Naive thymus-derived CD4-positive, alpha-beta T cell (primary cell): ENCODE data around the gene SNRPB. TPM values are rescaled to one million over a fixed set of nuclear protein-coding genes. Genes with fewer than 3 reads are reported as not detected.

Experiments
- ATAC-seq: fragments of 150-1000 bp; cut with Tn5 transposase; 2 replicates; pipeline ENCODE4 v1.10.0; 2021; ENCODE audit warnings: mild to moderate bottlenecking, moderate library complexity
- CTCF ChIA-PET: fragments of 350-600 bp; sonication (Branson Sonifier 250); formaldehyde crosslinking; loops from one replicate; lab custom pipeline; 2021; ENCODE audit warnings: antibody characterized with exemption; lab: Charles Lee
- POLR2A ChIA-PET: fragments of 350-600 bp; sonication (Branson Sonifier 250); formaldehyde crosslinking; loops from one replicate; lab custom pipeline; 2021; ENCODE audit warnings: antibody characterized with exemption, inconsistent platforms; lab: Charles Lee
- DNase-seq, 9 donors: peaks; one replicate each; pipeline versions ENCODE4 v3.0.0 to v3.0.0-alpha.2; 2020 to 2022; ENCODE audit warnings: mixed read lengths in 1 of 9
- H3K27ac ChIP-seq: one replicate; pipeline ENCODE4 v1.7.0; 2013; ENCODE audit warnings: mild to moderate bottlenecking, low read depth, low read length, moderate library complexity
- H3K27me3 ChIP-seq, 2 donors: one replicate each; pipeline ENCODE4 v1.7.0; 2013; ENCODE audit warnings: low read length in 2 of 2, mild to moderate bottlenecking in 2 of 2, moderate library complexity in 2 of 2; ENCODE audit not compliant: control insufficient read depth in 2 of 2, insufficient read depth in 2 of 2
- H3K36me3 ChIP-seq, 3 experiments: 1 replicate in 2 of 3; 2 replicates in 1 of 3; pipeline ENCODE4 v1.7.0; 2013; ENCODE audit warnings: low read length in 3 of 3, mild to moderate bottlenecking in 3 of 3, moderate library complexity in 1 of 3; ENCODE audit not compliant: insufficient read depth in 3 of 3, control insufficient read depth in 2 of 3
- H3K4me1 ChIP-seq, 2 donors: one replicate each; pipeline ENCODE4 v1.7.0; 2013; ENCODE audit warnings: low read length in 2 of 2, mild to moderate bottlenecking in 2 of 2, moderate library complexity in 1 of 2; ENCODE audit not compliant: control insufficient read depth in 2 of 2, insufficient read depth in 2 of 2
- H3K4me3 ChIP-seq: 2 replicates; pipeline ENCODE4 v1.7.0; 2013; ENCODE audit warnings: mild to moderate bottlenecking, low read length
- H3K9me3 ChIP-seq, 3 experiments: 1 replicate in 2 of 3; 2 replicates in 1 of 3; pipeline ENCODE4 v1.7.0; 2013; ENCODE audit warnings: low read length in 3 of 3; ENCODE audit not compliant: control insufficient read depth in 2 of 3
- H3K27ac Mint-ChIP-seq, 9 donors: one replicate each; pipeline ENCODE4 v1.8.0; 2020 to 2022; ENCODE audit warnings: mixed read lengths in 9 of 9, mild to moderate bottlenecking in 8 of 9, moderate library complexity in 5 of 9, inconsistent platforms in 2 of 9
- H3K27me3 Mint-ChIP-seq, 5 donors: one replicate each; pipeline ENCODE4 v1.8.0; 2021 to 2022; ENCODE audit warnings: mixed read lengths in 5 of 5, mild to moderate bottlenecking in 1 of 5
- H3K36me3 Mint-ChIP-seq, 5 donors: one replicate each; pipeline ENCODE4 v1.8.0; 2020 to 2022; ENCODE audit warnings: mixed read lengths in 5 of 5, mild to moderate bottlenecking in 3 of 5, inconsistent platforms in 1 of 5
- H3K4me1 Mint-ChIP-seq, 7 donors: one replicate each; pipeline ENCODE4 v1.8.0; 2020 to 2022; ENCODE audit warnings: mixed read lengths in 7 of 7, mild to moderate bottlenecking in 3 of 7, inconsistent platforms in 1 of 7
- H3K4me3 Mint-ChIP-seq, 10 donors: one replicate each; pipeline ENCODE4 v1.8.0; 2020 to 2022; ENCODE audit warnings: mild to moderate bottlenecking in 10 of 10, mixed read lengths in 10 of 10, moderate library complexity in 6 of 10, inconsistent platforms in 2 of 10
- H3K9me3 Mint-ChIP-seq, 11 donors: one replicate each; pipeline ENCODE4 v1.8.0; 2020 to 2022; ENCODE audit warnings: mixed read lengths in 11 of 11, mild to moderate bottlenecking in 4 of 11, inconsistent platforms in 1 of 11, moderate library complexity in 1 of 11
- intact Hi-C, 2 donors: fragments of 100-400 bp; cut with micrococcal nuclease; formaldehyde crosslinking; loops; one replicate each; pipeline ENCODE4 v1.15.1; 2023
- polyA plus RNA-seq, 2 donors: library from polyadenylated mRNA; unstranded; fragments of 300-500 nt; fragmentation: Illumina TruSeq; gene quantifications; one replicate each; pipeline ENCODE4 v1.2.3, GENCODE V29; 2021
- total RNA-seq, 6 experiments: library from RNA in 5 of 6; stranded (reverse) in 5 of 6; gene quantifications; 1 replicate in 5 of 6; 2 replicates in 1 of 6; pipeline ENCODE4 v1.2.3 and lab custom pipeline; 2021 to 2026

Gene SNRPB
- total RNA-seq (100 to 1,000 TPM in 3 of 5 experiments, 10 to 100 TPM in 2; 83.5 to 323 (median 118) TPM), polyA plus RNA-seq (100 to 1,000 TPM; 230 to 231 TPM), total RNA-seq (lab: John Stamatoyannopoulos, UW) (98.1 reads per million, percentile 84 among the genes with 10 or more reads in this experiment)

GRCh38 chr20:2470423-2471193 lies at the start of gene SNRPB:
Gene SNRPB (minus strand): TSS chr20:2470789. CDS start chr20:2470690, 99 bp downstream.
- intact Hi-C loops: loop anchor here (1.0 to 5.0 kb wide), 9 partner anchors 38 to 1352 kb away; partner anchors contain the start of genes NOP56 (in 2 of the 2), ITPA (in 1 of the 2), LZTS3 (in 1 of the 2) and PSMF1 (in 1 of the 2)
- ChIA-PET CTCF (interaction anchor here (1.2 kb wide), 1 partner anchor 52 kb away, joined by 4 read pairs; no protein-coding TSS in a partner anchor), POLR2A (interaction anchor here (0.9 to 2.4 kb wide), 16 partner anchors 10 to 370 kb away, joined by 3 to 34 read pairs (median 6); partner anchors contain the start of genes IDH3B, NOP56, PCED1A and VPS16)
- DNase-seq: peak; percentile 87 to 97 (median 96)
- ATAC-seq: peak; percentile 97
- peak within 1 kb of the TSS; percentile 91 to 100 (median 98) for H3K27ac Mint-ChIP-seq
- H3K9me3 Mint-ChIP-seq: peaks cover 0 to 5% (median 0%) of the 10 kb centered on the region in 11 donors
- Histone ChIP-seq H3K9me3 (no peaks in the 10 kb centered on the region), H3K4me1 (peaks cover 17 to 18% of the 10 kb centered on the region in 2 donors), H3K4me3 (peak within 1 kb of the TSS; percentile 70), H3K36me3 (peaks cover 4 to 36% (median 7%) of the 10 kb centered on the region in 3 experiments), H3K27ac (peak within 1 kb of the TSS; percentile 93), H3K27me3 (no peaks in the 10 kb centered on the region)
- peak within 1 kb of the TSS; percentile 88 to 99 (median 98) for H3K4me3 Mint-ChIP-seq
- H3K4me1 Mint-ChIP-seq: peaks cover 27 to 45% (median 39%) of the 10 kb centered on the region in 7 donors
- peaks cover 0 to 2% (median 0%) of the 10 kb centered on the region in 5 donors for H3K27me3 Mint-ChIP-seq
- H3K36me3 Mint-ChIP-seq: peaks cover 8 to 34% (median 15%) of the 10 kb centered on the region in 5 donors

GRCh38 chr20:2519115-2519809 lies 48.7 kb upstream of the SNRPB start:
- Mint-ChIP-seq H3K27me3 (peaks cover 0 to 6% (median 0%) of the 10 kb centered on the region in 5 donors), H3K4me3 (no peak overlapping the region), H3K27ac (no peak overlapping the region), H3K9me3 (no peaks in the 10 kb centered on the region), H3K4me1 (peaks cover 0 to 12% (median 4%) of the 10 kb centered on the region in 7 donors), H3K36me3 (no peaks in the 10 kb centered on the region)
- Histone ChIP-seq H3K36me3 (no peaks in the 10 kb centered on the region), H3K27ac (no peak overlapping the region), H3K27me3 (no peaks in the 10 kb centered on the region), H3K4me3 (no peak overlapping the region), H3K9me3 (no peaks in the 10 kb centered on the region), H3K4me1 (peaks cover 0 to 4% of the 10 kb centered on the region in 2 donors)
- DNase-seq (no peak), ATAC-seq (no peak)
- POLR2A ChIA-PET: interaction anchor here (1.6 kb wide), 1 partner anchor 10 kb away, joined by 4 read pairs; the partner anchor contains the start of gene ZNF343
- intact Hi-C loops: no loop called here
- CTCF ChIA-PET: interaction anchor here (0.6 to 5.5 kb wide), 2 partner anchors 8 to 154 kb away, joined by 7 to 51 read pairs; partner anchors contain the start of gene ZNF343

DNA sequence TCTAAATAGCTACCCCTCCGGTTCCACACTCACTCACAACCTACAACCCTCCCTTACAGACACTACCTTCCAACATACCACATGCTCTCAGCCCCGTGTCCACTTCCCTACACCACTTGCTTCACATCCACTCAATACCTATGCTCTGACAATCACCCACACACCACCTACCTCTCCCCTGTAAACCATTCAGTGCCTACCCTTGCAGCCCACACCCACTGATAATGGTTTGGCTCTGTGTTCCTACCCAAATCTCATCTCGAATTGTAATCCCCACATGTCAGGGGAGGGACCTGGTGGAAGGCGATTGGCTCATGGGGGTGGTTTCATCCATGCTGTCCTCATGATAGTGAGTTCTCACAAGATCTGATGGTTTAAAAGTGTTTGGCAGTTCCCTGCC lies 48.0 kb upstream of the SNRPB start:
- Histone ChIP-seq H3K4me1 (no peaks in the 10 kb centered on the region), H3K9me3 (no peaks in the 10 kb centered on the region), H3K4me3 (no peak overlapping the region), H3K36me3 (no peaks in the 10 kb centered on the region), H3K27ac (no peak overlapping the region), H3K27me3 (no peaks in the 10 kb centered on the region)
- Mint-ChIP-seq H3K4me3 (no peak overlapping the region), H3K9me3 (no peaks in the 10 kb centered on the region), H3K27me3 (peaks cover 0 to 13% (median 3%) of the 10 kb centered on the region in 5 donors), H3K27ac (no peak overlapping the region), H3K4me1 (peaks cover 0 to 8% (median 0%) of the 10 kb centered on the region in 7 donors), H3K36me3 (no peaks in the 10 kb centered on the region)
- ATAC-seq (no peak), DNase-seq (no peak)
- ChIA-PET CTCF (interaction anchor here (0.7 kb wide), 1 partner anchor 90 kb away, joined by 3 read pairs; no protein-coding TSS in a partner anchor), POLR2A (no interaction called here)
- intact Hi-C loops: no loop called here

DNA sequence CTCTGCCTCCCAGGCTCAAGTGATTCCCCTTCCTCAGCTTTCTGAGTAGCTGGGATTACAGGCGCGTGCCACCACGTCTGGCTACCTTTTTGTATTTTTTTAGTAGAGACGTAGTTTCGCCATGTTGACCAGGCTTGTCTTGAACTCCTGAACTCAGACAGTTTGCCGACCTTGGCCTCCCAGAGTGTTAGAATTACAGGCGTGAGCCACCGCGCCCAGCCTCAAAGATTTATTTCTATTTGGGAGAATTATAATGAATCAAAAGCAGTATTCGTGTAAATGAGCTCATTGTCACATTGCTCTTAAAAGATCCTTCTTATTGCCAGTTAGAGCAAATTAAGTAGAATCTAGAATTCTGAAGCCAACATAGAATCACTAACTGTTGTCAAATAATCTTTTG lies 47.5 kb upstream of the SNRPB start:
- ChIA-PET CTCF (interaction anchor here (0.7 kb wide), 1 partner anchor 91 kb away, joined by 3 read pairs; no protein-coding TSS in a partner anchor), POLR2A (no interaction called here)
- intact Hi-C loops: no loop called here
- Histone ChIP-seq H3K27ac (no peak overlapping the region), H3K36me3 (no peaks in the 10 kb centered on the region), H3K4me1 (no peaks in the 10 kb centered on the region), H3K27me3 (no peaks in the 10 kb centered on the region), H3K4me3 (no peak overlapping the region), H3K9me3 (no peaks in the 10 kb centered on the region)
- H3K27me3 Mint-ChIP-seq: peaks cover 0 to 15% (median 4%) of the 10 kb centered on the region in 5 donors
- no peak overlapping the region for H3K4me3 Mint-ChIP-seq
- H3K27ac Mint-ChIP-seq: no peak overlapping the region
- H3K9me3 Mint-ChIP-seq: no peaks in the 10 kb centered on the region
- no peaks in the 10 kb centered on the region for H3K36me3 Mint-ChIP-seq
- ATAC-seq (no peak), DNase-seq (no peak)
- H3K4me1 Mint-ChIP-seq: peaks cover 0 to 8% (median 0%) of the 10 kb centered on the region in 7 donors

- no peak overlapping the region for H3K27ac ChIP-seq
- H3K9me3 ChIP-seq: no peaks in the 10 kb centered on the region
- CTCF ChIA-PET: no interaction called here
- no peaks in the 10 kb centered on the region for H3K27me3 ChIP-seq
- no peak overlapping the region for H3K4me3 ChIP-seq
- no peak for ATAC-seq
- Mint-ChIP-seq H3K36me3 (no peaks in the 10 kb centered on the region), H3K4me3 (no peak overlapping the region), H3K27me3 (peaks cover 8 to 31% (median 12%) of the 10 kb centered on the region in 5 donors), H3K9me3 (no peaks in the 10 kb centered on the region), H3K4me1 (peaks cover 0 to 5% (median 0%) of the 10 kb centered on the region in 7 donors), H3K27ac (no peak overlapping the region)
- intact Hi-C loops: no loop called here
- no peak for DNase-seq
- H3K4me1 ChIP-seq: no peaks in the 10 kb centered on the region
- no peaks in the 10 kb centered on the region for H3K36me3 ChIP-seq
- POLR2A ChIA-PET: no interaction called here
Measured at GRCh38 chr20:2516399-2516798, 45.8 kb upstream of the SNRPB start.

GRCh38 chr20:2515203-2515602 lies 44.6 kb upstream of the SNRPB start:
- no peaks in the 10 kb centered on the region for H3K9me3 ChIP-seq
- H3K27me3 ChIP-seq: no peaks in the 10 kb centered on the region
- ChIA-PET POLR2A (interaction anchor here (0.7 kb wide), 1 partner anchor 412 kb away, joined by 3 read pairs; no protein-coding TSS in a partner anchor), CTCF (interaction anchor here (0.6 to 8.7 kb wide), 2 partner anchors 7 to 226 kb away, joined by 3 to 51 read pairs; no protein-coding TSS in a partner anchor)
- ATAC-seq (no peak), DNase-seq (no peak)
- H3K27ac ChIP-seq: no peak overlapping the region
- Mint-ChIP-seq H3K27me3 (peaks cover 8 to 38% (median 12%) of the 10 kb centered on the region in 5 donors), H3K36me3 (no peaks in the 10 kb centered on the region), H3K27ac (no peak overlapping the region), H3K4me1 (no peaks in the 10 kb centered on the region), H3K4me3 (no peak overlapping the region), H3K9me3 (no peaks in the 10 kb centered on the region)
- H3K4me1 ChIP-seq: no peaks in the 10 kb centered on the region
- H3K4me3 ChIP-seq: no peak overlapping the region
- intact Hi-C loops: no loop called here
- no peaks in the 10 kb centered on the region for H3K36me3 ChIP-seq
